ENCODE results near the gene HOXD3. TPM values are rescaled to one million over a fixed set of nuclear protein-coding genes. Genes with fewer than 3 reads are reported as not detected.

The HOXD3 gene
- total and polyA plus RNA-seq, 2 donors (not counting 1 experiment from before 2014, with no cell fraction given): not detected

- H3K4me3 ChIP-seq (replicated peaks in 1 of 4; ENCODE audit: control extremely low read depth in 1 of 4, insufficient read depth in 1 of 4, low read depth in 3 of 4, low read length in 4 of 4): peak overlapping the region in 1 of 4 experiments; percentile 59
- H3K9ac ChIP-seq (ENCODE audit: insufficient read depth, low read length): no peak overlapping the region
- no peaks in the 10 kb centered on the region for H4K20me1 ChIP-seq (ENCODE audit: control insufficient read depth, extremely low read depth, insufficient read depth, low read length)
- H3K4me1 ChIP-seq (ENCODE audit: control insufficient read depth, extremely low read depth, insufficient read depth, low read length): no peaks in the 10 kb centered on the region
- no peaks in the 10 kb centered on the region for H3K36me3 ChIP-seq (ENCODE audit: control insufficient read depth, insufficient read depth, low read length)
- H3K79me2 ChIP-seq (ENCODE audit: control insufficient read depth, insufficient read depth, low read length): no peaks in the 10 kb centered on the region
- no peak for DNase-seq (ENCODE audit: low read depth in 2 of 2)
- peak; percentile 40 for TF ChIP-seq EZH2 (IDR thresholded peaks at IDR 0.05; ENCODE audit: low read length, missing control alignments)
- TF ChIP-seq CTCF (conservative IDR thresholded peaks at IDR 0.05 in 1 of 2, IDR thresholded peaks at IDR 0.05 in 1 of 2; ENCODE audit: low read depth in 1 of 2, low read length in 2 of 2): no peak
- H3K9me3 ChIP-seq (ENCODE audit: control insufficient read depth, insufficient read depth, low read depth, low read length): no peaks in the 10 kb centered on the region
- peaks cover 60% of the 10 kb centered on the region for H3K27me3 ChIP-seq (ENCODE audit: control insufficient read depth, insufficient read depth, low read length)
- H3K4me2 ChIP-seq (ENCODE audit: extremely low read depth, insufficient read depth, low read length): peak overlapping the region; percentile 78
- no peak overlapping the region for H3K27ac ChIP-seq (ENCODE audit: insufficient read depth, low read length)
- no peak overlapping the region for H2AFZ ChIP-seq (ENCODE audit: low read length)
Observed at GRCh38 chr2:176139661-176140512, 17.2 kb upstream of the HOXD3 start.

GRCh38 chr2:176140513-176141317, 16.4 kb upstream of the HOXD3 start:
- H3K9ac ChIP-seq (ENCODE audit: insufficient read depth, low read length): no peak overlapping the region
- no peaks in the 10 kb centered on the region for H3K79me2 ChIP-seq (ENCODE audit: control insufficient read depth, insufficient read depth, low read length)
- H3K27me3 ChIP-seq (ENCODE audit: control insufficient read depth, insufficient read depth, low read length): peaks cover 56% of the 10 kb centered on the region
- peak overlapping the region; percentile 78 for H3K4me2 ChIP-seq (ENCODE audit: extremely low read depth, insufficient read depth, low read length)
- peak; percentile 41 to 64 for DNase-seq (ENCODE audit: low read depth in 2 of 2)
- H4K20me1 ChIP-seq (ENCODE audit: control insufficient read depth, extremely low read depth, insufficient read depth, low read length): no peaks in the 10 kb centered on the region
- H3K4me1 ChIP-seq (ENCODE audit: control insufficient read depth, extremely low read depth, insufficient read depth, low read length): no peaks in the 10 kb centered on the region
- no peaks in the 10 kb centered on the region for H3K9me3 ChIP-seq (ENCODE audit: control insufficient read depth, insufficient read depth, low read depth, low read length)
- H3K36me3 ChIP-seq (ENCODE audit: control insufficient read depth, insufficient read depth, low read length): no peaks in the 10 kb centered on the region
- H3K4me3 ChIP-seq (replicated peaks in 1 of 4; ENCODE audit: control extremely low read depth in 1 of 4, insufficient read depth in 1 of 4, low read depth in 3 of 4, low read length in 4 of 4): peak overlapping the region in 3 of 4 experiments; percentile 17 to 59 (median 21)
- no peak overlapping the region for H3K27ac ChIP-seq (ENCODE audit: insufficient read depth, low read length)
- H2AFZ ChIP-seq (ENCODE audit: low read length): peak overlapping the region; percentile 65
- TF ChIP-seq CTCF (conservative IDR thresholded peaks at IDR 0.05 in 1 of 2, IDR thresholded peaks at IDR 0.05 in 1 of 2; ENCODE audit: low read depth in 1 of 2, low read length in 2 of 2) (peak; percentile 59 to 82), EZH2 (IDR thresholded peaks at IDR 0.05; ENCODE audit: low read length, missing control alignments) (peak; percentile 33)

- TF ChIP-seq CTCF (conservative IDR thresholded peaks at IDR 0.05 in 1 of 2, IDR thresholded peaks at IDR 0.05 in 1 of 2; ENCODE audit: low read depth in 1 of 2, low read length in 2 of 2): no peak
- no peak for TF ChIP-seq EZH2 (IDR thresholded peaks at IDR 0.05; ENCODE audit: low read length, missing control alignments)
- Histone ChIP-seq H3K27me3 (ENCODE audit: control insufficient read depth, insufficient read depth, low read length) (peaks cover 50% of the 10 kb centered on the region), H3K9me3 (ENCODE audit: control insufficient read depth, insufficient read depth, low read depth, low read length) (no peaks in the 10 kb centered on the region), H2AFZ (ENCODE audit: low read length) (no peak overlapping the region), H3K9ac (ENCODE audit: insufficient read depth, low read length) (no peak overlapping the region), H3K4me1 (ENCODE audit: control insufficient read depth, extremely low read depth, insufficient read depth, low read length) (no peaks in the 10 kb centered on the region), H3K79me2 (ENCODE audit: control insufficient read depth, insufficient read depth, low read length) (no peaks in the 10 kb centered on the region), H4K20me1 (ENCODE audit: control insufficient read depth, extremely low read depth, insufficient read depth, low read length) (no peaks in the 10 kb centered on the region), H3K36me3 (ENCODE audit: control insufficient read depth, insufficient read depth, low read length) (no peaks in the 10 kb centered on the region), H3K27ac (ENCODE audit: insufficient read depth, low read length) (no peak overlapping the region), H3K4me2 (ENCODE audit: extremely low read depth, insufficient read depth, low read length) (no peak overlapping the region), H3K4me3 (replicated peaks in 1 of 4; ENCODE audit: control extremely low read depth in 1 of 4, insufficient read depth in 1 of 4, low read depth in 3 of 4, low read length in 4 of 4) (no peak overlapping the region)
- DNase-seq (ENCODE audit: low read depth in 2 of 2): no peak
Observed at GRCh38 chr2:176142281-176142680, 14.8 kb upstream of the HOXD3 start.

All from fibroblast of lung (primary cell).